SK-N-SH (cell line): ENCODE results near the gene IRF2BPL. TPM values are rescaled to one million over a fixed set of nuclear protein-coding genes. Genes with fewer than 3 reads are reported as not detected.
A peak's percentile ranks its signal among the peaks of the same experiment; 100 is the strongest.

Source experiments
- CTCF ChIA-PET: fragments of 300-600, 350-600 bp; formaldehyde crosslinking; extraction: SDS; loops from one replicate; lab custom pipeline; 2021; lab: Yijun Ruan, JAX
- POLR2A ChIA-PET: fragments of 350-600 bp; sonication (Branson Sonifier 250); formaldehyde crosslinking; extraction: SDS; loops from one replicate; lab custom pipeline; 2020; ENCODE audit warnings: antibody characterized with exemption, inconsistent platforms; lab: Yijun Ruan, JAX
- DNase-seq: peaks from one replicate; pipeline ENCODE4 v3.0.0; 2012
- H2AFZ ChIP-seq: fragments of 200-600 bp; sonication (generic); 2 replicates; pipeline ENCODE4 v1.8.1; 2016; ENCODE audit warnings: antibody characterized with exemption, mild to moderate bottlenecking, low read depth
- H3F3A ChIP-seq: fragments of 200-600 bp; sonication (generic); replicated peaks from 2 replicates; pipeline ENCODE3; 2016; ENCODE audit warnings: antibody characterized with exemption, mild to moderate bottlenecking; ENCODE audit not compliant: insufficient read depth
- H3K27ac ChIP-seq, 2 experiments: fragments of 200-500 bp in 1 of 2; fragments of 200-600 bp in 1 of 2; sonication (Bioruptor generic) in 1 of 2; sonication (generic), shearing (Covaris generic) in 1 of 2; 2 replicates each; pipeline versions ENCODE4 v1.5.1 to v1.6.1; 2014 to 2016; ENCODE audit warnings: low read depth in 2 of 2, inconsistent platforms in 1 of 2, low read length in 1 of 2, mild to moderate bottlenecking in 1 of 2, mixed read lengths in 1 of 2
- H3K27me3 ChIP-seq: fragments of 200-600 bp; sonication (generic), shearing (Covaris generic); 2 replicates; pipeline ENCODE4 v1.6.1; 2016; ENCODE audit warnings: mixed run types; ENCODE audit not compliant: insufficient read depth
- H3K36me3 ChIP-seq, 2 experiments: fragments of 200-500 bp in 1 of 2; fragments of 200-600 bp in 1 of 2; sonication (Bioruptor generic) in 1 of 2; sonication (generic) in 1 of 2; replicated peaks in 1 of 2; 2 replicates each; pipeline versions ENCODE3 to v1.5.1; 2014 to 2016; ENCODE audit warnings: low read length in 1 of 2, mild to moderate bottlenecking in 1 of 2; ENCODE audit not compliant: insufficient read depth in 2 of 2, control insufficient read depth in 1 of 2
- H3K4me1 ChIP-seq, 2 experiments: fragments of 200-500 bp in 1 of 2; fragments of 200-600 bp in 1 of 2; sonication (Bioruptor generic) in 1 of 2; sonication (generic), shearing (Covaris generic) in 1 of 2; 2 replicates each; pipeline versions ENCODE4 v1.5.1 to v1.6.1; 2014 to 2016; ENCODE audit warnings: low read depth in 1 of 2, low read length in 1 of 2, mixed run types in 1 of 2; ENCODE audit not compliant: insufficient read depth in 2 of 2, control insufficient read depth in 1 of 2
- H3K4me2 ChIP-seq: fragments of 200-600 bp; sonication (generic), shearing (Covaris generic); 2 replicates; pipeline ENCODE4 v1.6.1; 2017; ENCODE audit warnings: mixed run types
- H3K4me3 ChIP-seq, 2 experiments: fragments of 200-500 bp in 1 of 2; fragments of 200-600 bp in 1 of 2; sonication (Bioruptor generic) in 1 of 2; sonication (generic), shearing (Covaris generic) in 1 of 2; 2 replicates each; pipeline versions ENCODE4 v1.5.1 to v1.8.1; 2014 to 2016; ENCODE audit warnings: low read depth in 2 of 2, inconsistent platforms in 1 of 2, low read length in 1 of 2, mild to moderate bottlenecking in 1 of 2, mixed read lengths in 1 of 2, moderate library complexity in 1 of 2
- H3K79me2 ChIP-seq: fragments of 200-600 bp; sonication (generic); 2 replicates; pipeline ENCODE4 v1.8.1; 2017; ENCODE audit warnings: mild to moderate bottlenecking; ENCODE audit not compliant: insufficient read depth
- H3K9ac ChIP-seq: fragments of 200-600 bp; sonication (generic); 2 replicates; pipeline ENCODE4 v1.6.1; 2017; ENCODE audit warnings: mixed run types
- H3K9me2 ChIP-seq: fragments of 200-600 bp; sonication (generic); 2 replicates; pipeline ENCODE4 v1.6.1; 2017; ENCODE audit warnings: mixed run types
- H3K9me3 ChIP-seq: fragments of 200-600 bp; sonication (generic); 2 replicates; pipeline ENCODE4 v1.6.1; 2017; ENCODE audit warnings: mixed run types, mild to moderate bottlenecking, moderate library complexity
- H4K20me1 ChIP-seq: fragments of 200-600 bp; sonication (generic); 2 replicates; pipeline ENCODE4 v1.6.1; 2017; ENCODE audit warnings: mild to moderate bottlenecking, mixed run types; ENCODE audit not compliant: insufficient read depth
- CHD2 ChIP-seq: fragments of 150-350 bp; IDR thresholded peaks from 2 replicates; pipeline ENCODE4 v1.6.1; 2018; ENCODE audit warnings: low read length; ENCODE audit not compliant: partially characterized antibody
- EZH2phosphoT487 ChIP-seq: fragments of 200-600 bp; sonication (generic); IDR thresholded peaks from 2 replicates; pipeline ENCODE4 v1.6.1; 2017; ENCODE audit warnings: low read depth, mixed run types, mild to moderate bottlenecking, antibody characterized with exemption, moderate library complexity, borderline replicate concordance
- FOSL2 ChIP-seq: IDR thresholded peaks from 2 replicates; pipeline ENCODE4 v1.4.0; 2012; ENCODE audit warnings: low read depth, mild to moderate bottlenecking, moderate library complexity, borderline replicate concordance
- FOXJ3 ChIP-seq: sonication (generic); formaldehyde crosslinking; IDR thresholded peaks from 2 replicates; pipeline ENCODE4 v1.5.1; 2020; ENCODE audit warnings: mild to moderate bottlenecking, missing genetic modification reagents
- JUND ChIP-seq: IDR thresholded peaks from 2 replicates; pipeline ENCODE4 v1.4.0; 2012
- MAX ChIP-seq: IDR thresholded peaks from 2 replicates; pipeline ENCODE4 v1.4.0; 2012; ENCODE audit warnings: low read depth
- MEF2A ChIP-seq: IDR thresholded peaks from 2 replicates; pipeline ENCODE4 v1.4.0; 2012; ENCODE audit warnings: low read depth, borderline replicate concordance
- MXI1 ChIP-seq: IDR thresholded peaks from 2 replicates; pipeline ENCODE4 v1.6.1; 2012; ENCODE audit warnings: mild to moderate bottlenecking, low read depth, low read length, improper control_type of control experiment
- NRF1 ChIP-seq: IDR thresholded peaks from 2 replicates; pipeline ENCODE4 v1.6.1; 2012; ENCODE audit warnings: low read depth, mild to moderate bottlenecking, low read length
- RAD21 ChIP-seq: IDR thresholded peaks from 2 replicates; pipeline ENCODE4 v1.6.1; 2012; ENCODE audit warnings: mild to moderate bottlenecking, low read length
- RCOR1 ChIP-seq: fragments of 150-350 bp; IDR thresholded peaks from 2 replicates; pipeline ENCODE4 v1.6.1; 2017; ENCODE audit warnings: antibody characterized with exemption, low read length
- SIN3A ChIP-seq: IDR thresholded peaks from 2 replicates; pipeline ENCODE4 v1.6.1; 2012; ENCODE audit warnings: low read depth, mild to moderate bottlenecking, low read length, moderate library complexity, borderline replicate concordance
- TEAD4 ChIP-seq: IDR thresholded peaks from 2 replicates; pipeline ENCODE4 v1.4.0; 2012; ENCODE audit warnings: mild to moderate bottlenecking, borderline replicate concordance; ENCODE audit not compliant: insufficient read depth
- YY1 ChIP-seq: IDR thresholded peaks from 2 replicates; pipeline ENCODE4 v1.4.0; 2012; ENCODE audit warnings: low read depth, mild to moderate bottlenecking
- ZBTB33 ChIP-seq: IDR thresholded peaks from 2 replicates; pipeline ENCODE4 v1.4.0; 2012; ENCODE audit warnings: low read depth, borderline replicate concordance
- WGBS: methylation state at CpG from one replicate; pipeline ENCODE4 v1.1.6; 2017; ENCODE audit warnings: low lambda C conversion rate; 5-methylcytosine and 5-hydroxymethylcytosine counted together
- polyA plus RNA-seq, 3 experiments: library from polyadenylated mRNA; depleted of rRNA; stranded (reverse); fragments of >200 nt; gene quantifications; 2 replicates each; pipeline ENCODE4 v1.2.3, GENCODE V29; 2012
- TF ChIP-seq, protein P1 (sequence below): IDR thresholded peaks from 2 replicates; pipeline ENCODE4 v1.6.1; 2012; ENCODE audit warnings: mild to moderate bottlenecking, low read depth, low read length, moderate library complexity
- TF ChIP-seq, protein P2 (sequence below): fragments of 150-350 bp; IDR thresholded peaks from 2 replicates; pipeline ENCODE4 v1.6.1; 2017; ENCODE audit warnings: antibody characterized with exemption, low read length, low read depth, borderline replicate concordance

IRF2BPL gene
- polyA plus RNA-seq, 1 of the 3 experiments (the other 2 are of a cell fraction): 17.1 TPM

DNA sequence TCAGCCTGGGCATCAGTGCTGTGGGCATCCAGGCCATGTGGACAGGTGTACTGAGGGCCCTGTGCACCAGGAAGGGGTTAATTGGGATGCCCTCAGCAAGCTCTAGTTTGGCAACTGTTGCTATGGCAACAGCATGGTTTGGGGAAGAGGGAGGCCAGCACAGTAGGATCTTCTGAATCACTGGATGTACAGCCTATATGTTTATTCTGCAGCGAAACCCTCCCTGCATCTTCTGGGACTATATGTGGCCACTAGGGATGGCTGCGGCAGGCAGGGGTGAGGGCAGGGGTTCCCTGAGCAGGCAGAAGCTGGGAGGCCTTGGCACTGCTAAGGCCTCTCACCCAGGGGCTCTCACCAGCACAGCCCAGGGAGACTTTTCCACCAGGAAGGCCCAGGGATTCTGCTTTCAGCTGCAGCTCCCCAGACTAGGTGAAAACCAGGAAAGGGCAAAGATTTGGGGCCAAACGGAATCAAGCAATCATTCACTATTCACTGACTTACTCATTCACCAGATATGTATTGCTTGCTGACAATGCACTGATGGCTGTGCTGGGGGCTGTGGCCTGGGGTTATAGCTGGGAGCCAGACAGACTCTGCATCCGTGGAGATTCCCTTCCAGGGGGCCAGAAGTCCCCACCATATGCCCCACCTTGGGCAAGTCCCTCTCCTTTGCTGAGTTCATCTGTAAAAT is 42.8 kb downstream of the IRF2BPL start (continued):
- TF ChIP-seq MXI1: no peak
- no peak for TF ChIP-seq RCOR1
- no peak for TF ChIP-seq MAX
- TF ChIP-seq YY1: no peak
- no peak for TF ChIP-seq JUND
- TF ChIP-seq, protein P1, sequence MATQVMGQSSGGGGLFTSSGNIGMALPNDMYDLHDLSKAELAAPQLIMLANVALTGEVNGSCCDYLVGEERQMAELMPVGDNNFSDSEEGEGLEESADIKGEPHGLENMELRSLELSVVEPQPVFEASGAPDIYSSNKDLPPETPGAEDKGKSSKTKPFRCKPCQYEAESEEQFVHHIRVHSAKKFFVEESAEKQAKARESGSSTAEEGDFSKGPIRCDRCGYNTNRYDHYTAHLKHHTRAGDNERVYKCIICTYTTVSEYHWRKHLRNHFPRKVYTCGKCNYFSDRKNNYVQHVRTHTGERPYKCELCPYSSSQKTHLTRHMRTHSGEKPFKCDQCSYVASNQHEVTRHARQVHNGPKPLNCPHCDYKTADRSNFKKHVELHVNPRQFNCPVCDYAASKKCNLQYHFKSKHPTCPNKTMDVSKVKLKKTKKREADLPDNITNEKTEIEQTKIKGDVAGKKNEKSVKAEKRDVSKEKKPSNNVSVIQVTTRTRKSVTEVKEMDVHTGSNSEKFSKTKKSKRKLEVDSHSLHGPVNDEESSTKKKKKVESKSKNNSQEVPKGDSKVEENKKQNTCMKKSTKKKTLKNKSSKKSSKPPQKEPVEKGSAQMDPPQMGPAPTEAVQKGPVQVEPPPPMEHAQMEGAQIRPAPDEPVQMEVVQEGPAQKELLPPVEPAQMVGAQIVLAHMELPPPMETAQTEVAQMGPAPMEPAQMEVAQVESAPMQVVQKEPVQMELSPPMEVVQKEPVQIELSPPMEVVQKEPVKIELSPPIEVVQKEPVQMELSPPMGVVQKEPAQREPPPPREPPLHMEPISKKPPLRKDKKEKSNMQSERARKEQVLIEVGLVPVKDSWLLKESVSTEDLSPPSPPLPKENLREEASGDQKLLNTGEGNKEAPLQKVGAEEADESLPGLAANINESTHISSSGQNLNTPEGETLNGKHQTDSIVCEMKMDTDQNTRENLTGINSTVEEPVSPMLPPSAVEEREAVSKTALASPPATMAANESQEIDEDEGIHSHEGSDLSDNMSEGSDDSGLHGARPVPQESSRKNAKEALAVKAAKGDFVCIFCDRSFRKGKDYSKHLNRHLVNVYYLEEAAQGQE: no peak
- TF ChIP-seq NRF1: no peak
- TF ChIP-seq FOSL2: peak; percentile 20; the same call in 1 of the 2 replicates
- no peak for TF ChIP-seq CHD2
- TF ChIP-seq, protein P2, sequence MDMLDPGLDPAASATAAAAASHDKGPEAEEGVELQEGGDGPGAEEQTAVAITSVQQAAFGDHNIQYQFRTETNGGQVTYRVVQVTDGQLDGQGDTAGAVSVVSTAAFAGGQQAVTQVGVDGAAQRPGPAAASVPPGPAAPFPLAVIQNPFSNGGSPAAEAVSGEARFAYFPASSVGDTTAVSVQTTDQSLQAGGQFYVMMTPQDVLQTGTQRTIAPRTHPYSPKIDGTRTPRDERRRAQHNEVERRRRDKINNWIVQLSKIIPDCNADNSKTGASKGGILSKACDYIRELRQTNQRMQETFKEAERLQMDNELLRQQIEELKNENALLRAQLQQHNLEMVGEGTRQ: no peak

DNA sequence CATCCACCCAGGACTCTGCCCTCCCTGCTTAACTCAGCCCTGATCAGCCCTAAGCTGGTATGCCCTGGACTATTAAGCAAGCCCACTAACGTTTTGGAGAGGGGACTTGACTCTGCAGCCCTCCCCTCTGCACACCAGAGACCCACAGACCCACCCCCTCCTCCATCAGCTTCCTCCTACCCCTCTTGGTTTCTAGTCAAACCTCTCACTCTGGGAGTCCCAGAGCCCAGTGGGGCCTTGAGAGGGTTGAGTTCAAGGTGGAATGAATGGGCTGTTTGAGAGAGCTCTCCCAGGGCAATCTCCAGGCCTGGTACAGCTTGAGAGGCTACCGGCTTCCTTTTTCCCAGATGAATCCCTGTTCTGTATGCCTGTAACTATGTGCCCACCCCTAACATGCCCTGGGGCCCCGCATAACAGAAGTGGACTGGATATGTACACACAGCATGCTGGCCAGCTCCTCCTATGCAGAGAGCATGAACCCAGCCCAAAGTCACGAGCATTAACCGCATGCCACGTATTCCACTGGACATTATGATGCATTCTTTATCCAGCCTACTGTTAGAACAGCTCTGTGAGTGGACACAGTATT is 43.6 kb downstream of the IRF2BPL start:
- no peak for DNase-seq
- H3F3A ChIP-seq: no peaks in the 10 kb centered on the region
- 82% methylated on average over 6 of the region's 6 CpGs for WGBS
- H4K20me1 ChIP-seq: no peaks in the 10 kb centered on the region
- H3K4me1 ChIP-seq: peaks cover 11 to 33% of the 10 kb centered on the region in 2 experiments; a peak in 3 of 4 replicates
- H3K27me3 ChIP-seq: no peaks in the 10 kb centered on the region
- H3K9me3 ChIP-seq: peaks cover 4% of the 10 kb centered on the region; the same call in 1 of the 2 replicates
- H3K27ac ChIP-seq: 0 out of 4 replicates have a peak overlapping the region, but pooled peaks of 1 of the 2 experiments have one; percentile 2
- H3K36me3 ChIP-seq: no peaks in the 10 kb centered on the region
- H3K79me2 ChIP-seq: no peaks in the 10 kb centered on the region
- ChIA-PET CTCF (interaction anchor here (0.7 to 2.1 kb wide), 3 partner anchors 71 to 109 kb away, joined by 3 to 9 read pairs (median 4); no protein-coding TSS in a partner anchor), POLR2A (interaction anchor here (1.2 kb wide), 1 partner anchor 29 kb away, joined by 3 read pairs; no protein-coding TSS in a partner anchor)
- H3K4me2 ChIP-seq: no peak overlapping the region
- no peak overlapping the region for H2AFZ ChIP-seq
- no peak overlapping the region for H3K4me3 ChIP-seq
- H3K9me2 ChIP-seq: no peaks in the 10 kb centered on the region
- H3K9ac ChIP-seq: no peak overlapping the region
- TF ChIP-seq NRF1: no peak
- TF ChIP-seq JUND: no peak
- TF ChIP-seq SIN3A: no peak
- TF ChIP-seq EZH2phosphoT487: no peak
- TF ChIP-seq, protein P1: no peak
- no peak for TF ChIP-seq ZBTB33
- no peak for TF ChIP-seq MEF2A
- TF ChIP-seq TEAD4: no peak
- TF ChIP-seq FOSL2: no peak
- TF ChIP-seq RAD21: no peak
- TF ChIP-seq MXI1: no peak
- no peak for TF ChIP-seq FOXJ3 (CRISPR knock-in tag)
